Effector memory CD4-positive, alpha-beta T cell (primary cell): ENCODE results near the gene C5.

Experiments
- DNase-seq, 3 donors: peaks; one replicate each; pipeline ENCODE4 v3.0.0-alpha.2; 2020
- H3K27ac ChIP-seq: 2 replicates; pipeline ENCODE4 v1.7.0; 2013; ENCODE audit warnings: mild to moderate bottlenecking, low read length, moderate library complexity; ENCODE audit not compliant: insufficient read depth, poor library complexity, severe bottlenecking
- H3K27me3 ChIP-seq: replicated peaks from 2 replicates; pipeline ENCODE4 v1.7.0; 2013; ENCODE audit warnings: mild to moderate bottlenecking, low read length; ENCODE audit not compliant: insufficient read depth, control insufficient read depth, poor library complexity, severe bottlenecking
- H3K36me3 ChIP-seq: 2 replicates; pipeline ENCODE4 v1.7.0; 2013; ENCODE audit warnings: mild to moderate bottlenecking, low read length, moderate library complexity; ENCODE audit not compliant: control insufficient read depth, insufficient read depth
- H3K4me1 ChIP-seq: 2 replicates; pipeline ENCODE4 v1.7.0; 2013; ENCODE audit warnings: low read length, mild to moderate bottlenecking; ENCODE audit not compliant: control insufficient read depth, insufficient read depth, poor library complexity, severe bottlenecking
- H3K4me3 ChIP-seq: 2 replicates; pipeline ENCODE4 v1.7.0; 2013; ENCODE audit warnings: low read length, low read depth, mild to moderate bottlenecking; ENCODE audit not compliant: insufficient read depth, poor library complexity, severe bottlenecking
- H3K9me3 ChIP-seq: 2 replicates; pipeline ENCODE4 v1.7.0; 2013; ENCODE audit warnings: mild to moderate bottlenecking, low read length, moderate library complexity; ENCODE audit not compliant: control insufficient read depth

C5 gene

DNA sequence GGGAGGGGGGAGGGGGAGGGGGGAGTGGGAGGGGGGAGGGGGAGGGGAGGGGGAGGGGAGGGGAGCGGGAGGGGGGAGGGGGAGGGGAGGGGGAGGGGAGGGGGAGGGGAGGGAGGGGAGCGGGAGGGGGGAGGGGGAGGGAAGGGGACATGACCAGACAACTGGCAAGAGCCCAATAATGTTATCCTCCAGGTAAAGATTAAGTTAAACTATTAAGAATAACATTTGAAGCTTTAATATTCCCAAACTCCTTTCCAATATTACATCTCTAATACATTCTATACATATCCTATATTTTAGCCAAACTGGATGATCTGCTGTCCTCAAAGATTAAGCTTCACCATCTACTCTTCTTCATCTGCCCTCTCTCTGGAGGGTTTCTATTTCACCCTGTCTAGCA, 25.8 kb downstream of the C5 start:
- no peaks in the 10 kb centered on the region for H3K27me3 ChIP-seq
- H3K9me3 ChIP-seq: no peaks in the 10 kb centered on the region
- no peak for DNase-seq
- H3K27ac ChIP-seq: no peak overlapping the region
- H3K36me3 ChIP-seq: no peaks in the 10 kb centered on the region
- H3K4me1 ChIP-seq: no peaks in the 10 kb centered on the region
- H3K4me3 ChIP-seq: no peak overlapping the region

DNA sequence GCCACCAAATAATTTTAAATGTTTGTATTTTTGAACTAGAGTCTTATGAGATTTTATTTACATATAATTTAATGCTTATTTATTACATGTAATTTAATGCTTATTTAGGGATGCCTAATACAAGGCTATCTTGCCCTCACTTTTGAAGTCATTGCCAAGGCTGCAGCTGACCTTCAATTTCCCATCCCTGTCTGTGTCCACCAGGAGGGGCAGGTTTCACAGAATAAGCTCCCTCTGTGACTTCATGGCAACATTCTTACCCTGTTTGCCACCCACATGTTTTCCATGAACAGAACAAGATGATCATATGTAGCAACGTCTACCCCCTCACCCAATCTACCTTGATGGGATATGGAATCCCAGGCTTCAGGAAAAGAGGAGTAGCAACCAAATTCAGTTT, 27.0 kb downstream of the C5 start:
- no peak overlapping the region for H3K4me3 ChIP-seq
- no peaks in the 10 kb centered on the region for H3K27me3 ChIP-seq
- no peaks in the 10 kb centered on the region for H3K4me1 ChIP-seq
- H3K36me3 ChIP-seq: no peaks in the 10 kb centered on the region
- no peak for DNase-seq
- H3K27ac ChIP-seq: no peak overlapping the region
- H3K9me3 ChIP-seq: no peaks in the 10 kb centered on the region

DNA sequence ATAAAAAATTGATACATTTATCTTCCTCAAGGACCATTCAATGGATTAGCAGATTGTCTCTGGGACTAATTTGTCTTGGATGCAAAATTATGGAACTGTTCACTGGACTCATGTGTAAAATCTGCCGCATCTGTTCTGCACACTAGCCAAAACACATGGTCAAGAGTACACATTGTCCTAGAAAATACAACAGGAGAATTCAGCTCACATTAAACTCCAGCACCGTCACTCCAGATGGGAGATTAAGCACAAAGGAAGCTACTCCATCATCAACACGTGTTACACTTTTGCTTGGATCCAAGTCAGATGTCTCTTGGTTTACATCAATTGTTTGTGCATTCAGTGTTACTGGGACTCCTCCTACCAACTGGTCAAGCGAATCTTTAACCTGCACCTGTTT, 28.8 kb downstream of the C5 start:
- Histone ChIP-seq H3K4me3 (no peak overlapping the region), H3K27ac (no peak overlapping the region), H3K4me1 (no peaks in the 10 kb centered on the region), H3K27me3 (no peaks in the 10 kb centered on the region), H3K9me3 (no peaks in the 10 kb centered on the region), H3K36me3 (no peaks in the 10 kb centered on the region)
- no peak for DNase-seq

- Histone ChIP-seq H3K27me3 (no peaks in the 10 kb centered on the region), H3K4me1 (no peaks in the 10 kb centered on the region), H3K36me3 (no peaks in the 10 kb centered on the region), H3K9me3 (no peaks in the 10 kb centered on the region), H3K4me3 (no peak overlapping the region), H3K27ac (no peak overlapping the region)
- no peak for DNase-seq
These were observed 30.8 kb downstream of the C5 start for GRCh38 chr9:121019273-121019672.

DNA sequence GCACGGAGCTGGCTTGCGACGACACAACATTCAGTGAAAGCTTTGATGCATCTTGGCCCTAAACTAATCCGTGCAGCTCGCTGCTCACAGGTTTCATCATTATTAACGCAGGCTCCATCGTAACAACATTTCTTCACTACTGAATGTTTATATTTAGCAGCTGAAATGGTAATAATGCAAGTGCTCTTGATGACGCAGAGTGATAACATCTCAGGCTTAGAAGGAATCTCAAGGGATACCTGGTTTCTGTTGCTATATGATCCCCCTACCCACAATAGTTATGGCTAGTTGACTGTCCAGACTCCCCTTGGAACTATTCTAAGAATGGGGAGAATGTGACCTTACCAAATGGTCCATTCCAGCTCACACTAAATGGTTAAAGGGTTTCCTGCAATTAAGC, 36.2 kb downstream of the C5 start:
- no peak overlapping the region for H3K27ac ChIP-seq
- H3K36me3 ChIP-seq: no peaks in the 10 kb centered on the region
- no peaks in the 10 kb centered on the region for H3K9me3 ChIP-seq
- no peaks in the 10 kb centered on the region for H3K4me1 ChIP-seq
- DNase-seq: no peak
- H3K27me3 ChIP-seq: no peaks in the 10 kb centered on the region
- H3K4me3 ChIP-seq: no peak overlapping the region

DNA sequence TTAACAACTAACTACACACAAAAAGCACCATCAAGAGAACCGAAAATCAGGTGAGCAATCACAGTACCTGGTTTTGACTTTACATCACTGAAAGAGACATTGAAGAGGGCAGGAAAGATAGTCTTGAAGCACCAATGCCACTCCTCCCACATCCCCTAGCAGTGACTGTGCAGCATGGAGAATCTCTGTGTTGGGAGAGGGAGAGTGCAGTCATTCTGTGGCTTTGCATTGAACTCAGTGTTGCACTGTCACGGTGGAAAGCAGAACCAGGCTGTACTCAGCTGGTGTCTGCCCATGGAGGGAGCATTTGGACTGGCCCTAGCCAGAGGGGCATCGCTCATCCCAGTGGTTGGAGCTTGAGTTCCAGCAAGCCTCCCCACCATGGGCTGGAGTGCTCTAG, 40.4 kb downstream of the C5 start:
- DNase-seq: no peak
- H3K36me3 ChIP-seq: no peaks in the 10 kb centered on the region
- no peaks in the 10 kb centered on the region for H3K4me1 ChIP-seq
- no peaks in the 10 kb centered on the region for H3K9me3 ChIP-seq
- no peak overlapping the region for H3K4me3 ChIP-seq
- no peaks in the 10 kb centered on the region for H3K27me3 ChIP-seq
- no peak overlapping the region for H3K27ac ChIP-seq

GRCh38 chr9:120999317-120999716, 50.8 kb downstream of the C5 start:
- Histone ChIP-seq H3K27me3 (no peaks in the 10 kb centered on the region), H3K27ac (no peak overlapping the region), H3K36me3 (no peaks in the 10 kb centered on the region), H3K4me1 (no peaks in the 10 kb centered on the region), H3K9me3 (no peaks in the 10 kb centered on the region), H3K4me3 (no peak overlapping the region)
- no peak for DNase-seq

DNA sequence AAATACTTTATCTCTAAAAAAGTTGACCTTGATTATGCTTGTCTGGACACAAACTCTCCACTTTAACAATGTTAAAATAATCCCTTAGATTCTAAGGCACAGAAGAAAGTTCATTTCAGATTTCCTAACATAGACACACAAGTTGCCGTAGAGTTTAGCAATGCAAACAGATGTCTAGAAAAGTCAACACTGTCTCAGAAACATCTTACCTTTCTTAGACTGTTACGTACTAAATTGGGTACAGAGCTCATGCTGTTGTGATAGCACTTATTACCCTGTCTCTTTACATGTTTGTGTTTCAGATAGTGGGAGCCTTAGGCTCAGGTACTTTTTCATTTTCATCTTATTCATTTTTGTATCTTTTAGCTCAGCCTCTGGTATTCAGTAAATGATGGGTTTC, 52.0 kb downstream of the C5 start:
- no peaks in the 10 kb centered on the region for H3K27me3 ChIP-seq
- no peaks in the 10 kb centered on the region for H3K36me3 ChIP-seq
- H3K4me3 ChIP-seq: no peak overlapping the region
- DNase-seq: no peak
- H3K27ac ChIP-seq: no peak overlapping the region
- no peaks in the 10 kb centered on the region for H3K4me1 ChIP-seq
- H3K9me3 ChIP-seq: no peaks in the 10 kb centered on the region

DNA sequence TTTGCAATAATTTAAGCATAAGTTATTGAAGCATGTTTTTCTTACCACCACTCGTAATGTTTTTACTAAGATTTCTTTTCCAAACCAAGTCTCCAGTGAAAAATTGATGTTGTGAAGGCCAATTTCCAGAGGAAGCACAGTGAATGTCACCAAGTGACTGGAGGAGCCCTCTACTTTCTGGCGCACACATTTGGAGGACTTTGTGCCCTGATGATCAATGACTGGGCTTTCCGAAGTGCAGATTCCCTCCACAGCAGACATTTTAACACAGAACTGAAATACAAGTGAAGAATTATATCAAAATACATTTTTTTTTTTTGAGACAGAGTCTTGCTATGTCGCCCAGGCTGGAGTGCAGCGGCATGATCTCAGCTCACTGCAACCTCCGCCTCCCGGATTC, 52.6 kb downstream of the C5 start:
- no peaks in the 10 kb centered on the region for H3K36me3 ChIP-seq
- DNase-seq: no peak
- H3K4me1 ChIP-seq: no peaks in the 10 kb centered on the region
- H3K27ac ChIP-seq: no peak overlapping the region
- H3K4me3 ChIP-seq: no peak overlapping the region
- H3K9me3 ChIP-seq: no peaks in the 10 kb centered on the region
- no peaks in the 10 kb centered on the region for H3K27me3 ChIP-seq

GRCh38 chr9:120996409-120996808, 53.7 kb downstream of the C5 start:
- Histone ChIP-seq H3K9me3 (no peaks in the 10 kb centered on the region), H3K36me3 (no peaks in the 10 kb centered on the region), H3K27me3 (no peaks in the 10 kb centered on the region), H3K4me3 (no peak overlapping the region), H3K4me1 (no peaks in the 10 kb centered on the region), H3K27ac (no peak overlapping the region)
- DNase-seq: no peak

GRCh38 chr9:120989065-120989464, 61.0 kb downstream of the C5 start:
- H3K4me1 ChIP-seq: no peaks in the 10 kb centered on the region
- H3K27ac ChIP-seq: no peak overlapping the region
- H3K27me3 ChIP-seq: no peaks in the 10 kb centered on the region
- no peak overlapping the region for H3K4me3 ChIP-seq
- no peaks in the 10 kb centered on the region for H3K9me3 ChIP-seq
- no peak for DNase-seq
- no peaks in the 10 kb centered on the region for H3K36me3 ChIP-seq
